Testis (tissue), 2 donors: ENCODE measurements around the gene SYNGR4.

ENCODE experiments used
- POLR2A ChIP-seq: fragments of 450-650 bp; IDR thresholded peaks from one replicate; pipeline ENCODE4 v1.6.1; 2017; ENCODE audit warnings: antibody characterized with exemption, mild to moderate bottlenecking, moderate library complexity
- TF ChIP-seq, protein P1 (sequence below), 3 experiments: fragments of 450-650 bp in 2 of 3; fragments of 200-600 bp in 1 of 3; sonication (generic) in 1 of 3; IDR thresholded peaks; one replicate each; pipeline ENCODE4 v1.5.1; 2016 to 2019; ENCODE audit warnings: antibody characterized with exemption in 3 of 3, mild to moderate bottlenecking in 2 of 3, moderate library complexity in 1 of 3

DNA sequence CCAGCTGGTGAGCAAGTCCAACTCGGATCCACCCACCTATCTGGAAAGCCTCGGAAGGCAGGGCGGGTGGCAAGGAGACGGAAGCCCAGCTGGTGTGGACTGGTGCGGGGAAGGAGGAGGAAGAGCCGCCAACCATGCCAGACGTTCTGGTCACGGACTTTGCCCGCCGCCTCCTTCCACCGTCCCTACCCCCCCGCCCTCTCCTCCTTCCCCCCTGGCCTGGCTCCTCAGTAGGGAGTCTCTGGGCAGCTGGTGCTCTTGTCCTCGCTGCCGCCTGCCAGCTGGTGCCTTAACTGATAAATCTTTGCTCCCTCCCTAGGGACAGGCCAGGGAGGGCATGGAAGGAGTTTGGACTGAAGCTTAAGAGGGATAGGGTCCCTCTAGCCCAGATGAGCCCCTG is 4.8 kb downstream of the SYNGR4 start:
- TF ChIP-seq, protein P1, sequence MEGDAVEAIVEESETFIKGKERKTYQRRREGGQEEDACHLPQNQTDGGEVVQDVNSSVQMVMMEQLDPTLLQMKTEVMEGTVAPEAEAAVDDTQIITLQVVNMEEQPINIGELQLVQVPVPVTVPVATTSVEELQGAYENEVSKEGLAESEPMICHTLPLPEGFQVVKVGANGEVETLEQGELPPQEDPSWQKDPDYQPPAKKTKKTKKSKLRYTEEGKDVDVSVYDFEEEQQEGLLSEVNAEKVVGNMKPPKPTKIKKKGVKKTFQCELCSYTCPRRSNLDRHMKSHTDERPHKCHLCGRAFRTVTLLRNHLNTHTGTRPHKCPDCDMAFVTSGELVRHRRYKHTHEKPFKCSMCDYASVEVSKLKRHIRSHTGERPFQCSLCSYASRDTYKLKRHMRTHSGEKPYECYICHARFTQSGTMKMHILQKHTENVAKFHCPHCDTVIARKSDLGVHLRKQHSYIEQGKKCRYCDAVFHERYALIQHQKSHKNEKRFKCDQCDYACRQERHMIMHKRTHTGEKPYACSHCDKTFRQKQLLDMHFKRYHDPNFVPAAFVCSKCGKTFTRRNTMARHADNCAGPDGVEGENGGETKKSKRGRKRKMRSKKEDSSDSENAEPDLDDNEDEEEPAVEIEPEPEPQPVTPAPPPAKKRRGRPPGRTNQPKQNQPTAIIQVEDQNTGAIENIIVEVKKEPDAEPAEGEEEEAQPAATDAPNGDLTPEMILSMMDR (IDR thresholded peaks at IDR 0.05) = no peak
- TF ChIP-seq POLR2A = no peak
